Uterus (tissue), 4 donors: Measurements from ENCODE around the gene CELA3B. TPM values are rescaled to one million over a fixed set of nuclear protein-coding genes. Genes with fewer than 3 reads are reported as not detected.
"Not testable (repeated sequence)": the region's sequence is repeated elsewhere in the genome, so short reads cannot be mapped to it uniquely, and the experiment has no call there.

Source experiments
- DNase-seq, 2 donors: peaks; one replicate each; pipeline ENCODE4 v3.0.0-alpha.2; 2019 to 2020
- H3K27ac ChIP-seq, 2 donors: fragments of 200-600 bp; sonication (generic); 1 replicate in 1 of 2; 2 replicates in 1 of 2; pipeline ENCODE4 v1.5.1; 2016 to 2018
- H3K27me3 ChIP-seq, 2 donors: fragments of 200-600 bp; sonication (generic); one replicate each; pipeline ENCODE4 v1.5.1; 2018 to 2019; ENCODE audit warnings: control low read depth in 1 of 2
- H3K36me3 ChIP-seq, 2 donors: fragments of 200-600 bp; sonication (generic); one replicate each; pipeline ENCODE4 v1.5.1; 2019; ENCODE audit warnings: control low read depth in 1 of 2
- H3K4me1 ChIP-seq, 2 donors: fragments of 200-600 bp; sonication (generic); one replicate each; pipeline ENCODE4 v1.5.1; 2018 to 2019; ENCODE audit warnings: control low read depth in 1 of 2
- H3K4me3 ChIP-seq, 2 donors: fragments of 200-600 bp; sonication (generic); 1 replicate in 1 of 2; 2 replicates in 1 of 2; pipeline ENCODE4 v1.5.1; 2018 to 2019; ENCODE audit warnings: mild to moderate bottlenecking in 1 of 2
- H3K9me3 ChIP-seq, 2 donors: fragments of 200-600 bp; sonication (generic); one replicate each; pipeline ENCODE4 v1.5.1; 2019; ENCODE audit warnings: control low read depth in 1 of 2
- CTCF ChIP-seq, 4 experiments: fragments of 200-600 bp in 2 of 4; fragments of 450-650 bp in 2 of 4; sonication (generic) in 2 of 4; IDR thresholded peaks; one replicate each; pipeline ENCODE4 v1.5.1; 2016 to 2019; ENCODE audit warnings: antibody characterized with exemption in 4 of 4, mild to moderate bottlenecking in 2 of 4, moderate library complexity in 1 of 4
- POLR2A ChIP-seq, 2 donors: fragments of 450-650 bp; IDR thresholded peaks; one replicate each; pipeline ENCODE4 v1.6.1; 2016; ENCODE audit warnings: antibody characterized with exemption in 2 of 2, mild to moderate bottlenecking in 1 of 2, moderate library complexity in 1 of 2
- intact Hi-C: fragments of 100-400 bp; cut with DNase I; formaldehyde crosslinking; loops from one replicate; pipeline ENCODE4 v1.15.1; 2023; ENCODE audit warnings: low total_unique reads
- total RNA-seq, 4 donors: library from RNA; depleted of rRNA in 3 of 4; stranded (reverse); fragments of >200 nt in 3 of 4; gene quantifications; one replicate each; pipeline versions ENCODE4 v1.1.0 to v1.2.4, GENCODE V29; 2014 to 2023
- donor health status: DM: yes; HTN: yes; CAD: no.

CELA3B gene
- under 1 TPM in 1 of 4 donors, not detected in 3; 0.35 TPM for total RNA-seq

GRCh38 chr1:21976703-21977239 lies at the start of gene CELA3B:
CELA3B (plus strand) TSS chr1:21977022; CDS start chr1:21977040, 18 bp downstream.
- H3K36me3 ChIP-seq, DNase-seq, H3K9me3 ChIP-seq, H3K27ac ChIP-seq, H3K4me1 ChIP-seq, H3K27me3 ChIP-seq, intact Hi-C loops, H3K4me3 ChIP-seq: not testable (repeated sequence)

DNA sequence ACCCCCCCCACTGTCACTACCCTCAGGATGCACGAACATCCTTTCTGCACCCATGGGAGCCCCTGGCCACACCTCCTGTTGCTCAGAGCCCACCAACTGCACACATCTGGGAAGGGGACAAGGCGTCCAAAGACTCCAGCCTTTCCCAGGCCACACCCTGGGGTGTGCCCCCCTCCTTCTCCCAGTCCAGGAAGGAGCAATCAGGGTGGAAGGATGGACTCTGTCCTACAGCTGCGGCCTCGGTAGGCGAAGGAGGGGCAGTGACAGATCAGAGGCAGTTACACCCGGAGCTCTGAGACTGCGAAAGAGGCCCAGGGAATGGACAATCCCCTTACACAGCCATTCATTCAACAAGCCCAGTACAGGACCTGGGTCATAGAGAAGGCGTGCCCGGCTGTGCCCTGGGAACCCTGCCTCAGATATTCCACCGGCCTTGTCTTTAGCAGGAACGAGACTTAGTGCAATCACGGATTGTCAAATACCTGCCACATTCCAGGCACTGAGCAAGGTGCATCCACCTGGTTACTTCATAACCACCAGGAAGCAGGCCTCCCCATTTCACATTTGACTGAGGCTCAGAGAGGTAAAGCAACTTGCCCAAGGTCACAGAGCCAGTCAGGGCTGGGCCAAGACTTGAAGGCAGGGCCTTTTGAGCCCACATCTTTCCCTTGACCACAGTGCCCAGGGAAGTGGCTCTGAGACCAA lies 49.1 kb upstream of the CELA3B start:
- DNase-seq: peak; percentile 74 to 78
- Histone ChIP-seq H3K36me3 (no peaks in the 10 kb centered on the region), H3K4me1 (peaks cover 17 to 62% of the 10 kb centered on the region in 2 donors), H3K9me3 (no peaks in the 10 kb centered on the region), H3K4me3 (no peak overlapping the region), H3K27ac (peak overlapping the region; percentile 93), H3K27me3 (no peaks in the 10 kb centered on the region)
- no peak for TF ChIP-seq POLR2A (IDR thresholded peaks at IDR 0.05)
- intact Hi-C loops: no loop called here

DNA sequence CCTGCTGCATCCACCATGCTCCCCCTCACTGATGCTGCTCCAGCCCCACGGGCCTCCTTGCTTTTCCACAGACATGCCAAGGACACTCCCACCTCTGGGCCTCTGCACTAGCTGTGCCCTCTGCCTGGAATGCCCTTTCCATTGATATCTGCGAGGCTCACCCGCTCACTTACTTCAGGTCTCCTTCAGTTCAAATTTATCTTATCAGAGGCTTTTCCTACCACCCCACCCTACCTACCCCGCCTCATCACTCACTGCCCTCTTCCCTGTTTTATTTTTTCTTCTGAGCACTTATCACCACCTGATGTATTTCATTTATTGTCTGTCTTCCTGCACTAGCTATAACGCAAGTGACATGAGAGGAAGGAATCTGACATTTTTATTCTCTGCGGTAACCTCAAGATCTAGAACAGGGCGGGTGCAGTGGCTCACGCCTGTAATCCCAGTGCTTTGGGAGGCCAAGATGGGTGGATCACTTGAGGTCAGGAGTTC lies 46.7 kb upstream of the CELA3B start:
- Histone ChIP-seq H3K27ac (peak overlapping the region; percentile 93), H3K27me3 (no peaks in the 10 kb centered on the region), H3K36me3 (no peaks in the 10 kb centered on the region), H3K9me3 (no peaks in the 10 kb centered on the region), H3K4me3 (no peak overlapping the region), H3K4me1 (peaks cover 22 to 56% of the 10 kb centered on the region in 2 donors)
- DNase-seq: peak in 1 of 2 donors; percentile 63
- intact Hi-C loops: no loop called here
- TF ChIP-seq CTCF (IDR thresholded peaks at IDR 0.05) (no peak), POLR2A (IDR thresholded peaks at IDR 0.05) (no peak)

- TF ChIP-seq POLR2A (IDR thresholded peaks at IDR 0.05) (no peak), CTCF (IDR thresholded peaks at IDR 0.05) (no peak)
- intact Hi-C loops: no loop called here
- Histone ChIP-seq H3K36me3 (no peaks in the 10 kb centered on the region), H3K27ac (peak overlapping the region; percentile 93), H3K4me1 (peaks cover 22 to 50% of the 10 kb centered on the region in 2 donors), H3K4me3 (no peak overlapping the region), H3K27me3 (no peaks in the 10 kb centered on the region), H3K9me3 (no peaks in the 10 kb centered on the region)
- no peak for DNase-seq
These were observed 46.1 kb upstream of the CELA3B start for GRCh38 chr1:21930629-21931170.

DNA sequence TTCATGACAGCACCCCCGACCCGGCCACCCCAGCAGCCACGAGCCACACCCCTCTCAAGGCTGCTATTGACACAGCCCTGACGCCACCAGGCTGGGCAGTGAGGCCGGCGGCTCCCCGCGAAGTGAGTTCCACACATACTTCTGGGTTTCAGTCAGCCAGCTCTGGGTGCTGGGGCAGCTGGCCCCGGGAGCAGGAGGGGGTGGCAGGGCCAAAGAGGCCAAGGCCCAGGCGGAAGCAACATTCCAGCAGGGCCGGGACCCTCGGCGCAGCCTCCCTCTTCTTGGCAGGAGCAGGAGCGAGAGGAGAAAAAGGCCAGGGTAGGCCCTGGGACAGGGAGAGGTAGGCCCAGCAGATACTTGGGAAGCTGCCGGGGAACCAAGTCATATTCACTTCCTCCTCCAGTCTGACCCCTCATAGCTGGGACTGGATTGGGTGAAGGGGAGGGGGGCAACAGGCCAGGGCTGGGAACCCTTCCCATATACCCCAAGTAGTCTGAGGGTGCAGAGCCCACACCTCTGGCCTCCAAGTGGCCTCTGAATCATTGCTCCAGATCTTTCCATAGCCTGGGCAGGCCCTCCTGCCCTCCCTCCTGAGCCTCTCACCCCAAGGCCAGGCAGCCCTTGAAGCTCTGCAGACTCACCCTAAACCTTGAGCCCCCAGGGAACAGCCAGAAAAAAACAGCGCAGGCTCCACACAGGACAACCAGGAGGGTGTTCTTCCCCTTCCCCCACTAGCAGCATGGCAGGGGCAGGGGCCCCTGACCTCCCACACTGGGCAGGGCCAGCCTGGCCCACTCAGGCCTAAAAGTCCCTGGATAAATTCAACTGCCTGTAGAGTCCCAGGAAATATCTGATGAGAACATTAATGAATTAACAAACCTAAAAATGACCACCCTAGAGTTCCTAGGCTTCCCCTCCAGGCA lies 45.4 kb upstream of the CELA3B start:
- H3K27ac ChIP-seq: peak overlapping the region; percentile 93
- H3K36me3 ChIP-seq: no peaks in the 10 kb centered on the region
- intact Hi-C loops: no loop called here
- DNase-seq: peak; percentile 67 to 70
- peaks cover 15 to 42% of the 10 kb centered on the region in 2 donors for H3K4me1 ChIP-seq
- TF ChIP-seq CTCF (IDR thresholded peaks at IDR 0.05) (no peak), POLR2A (IDR thresholded peaks at IDR 0.05) (peak in 1 of 2 donors; percentile 37)
- no peaks in the 10 kb centered on the region for H3K9me3 ChIP-seq
- no peaks in the 10 kb centered on the region for H3K27me3 ChIP-seq
- no peak overlapping the region for H3K4me3 ChIP-seq
